ENCODE results near the gene SLC31A2. TPM values are rescaled to one million over a fixed set of nuclear protein-coding genes. Genes with fewer than 3 reads are reported as not detected.

SLC31A2 gene
- total RNA-seq, 2 donors from 2014 or later, result 1.8 to 3.1 TPM

- no peak for DNase-seq
- peaks cover 21% of the 10 kb centered on the region for H3K27me3 Mint-ChIP-seq (ENCODE audit: insufficient read depth)
- no peak overlapping the region for H3K27ac Mint-ChIP-seq
- Histone ChIP-seq H3K9ac (ENCODE audit: extremely low read depth, low read length, poor library complexity, severe bottlenecking) (no peak overlapping the region), H3K27me3 (ENCODE audit: control insufficient read depth, insufficient read depth, low read length, poor library complexity, severe bottlenecking) (peaks cover 13% of the 10 kb centered on the region), H3K27ac (ENCODE audit: low read depth, low read length) (no peak overlapping the region), H3K9me3 (ENCODE audit: control insufficient read depth, low read length) (no peaks in the 10 kb centered on the region), H3K36me3 (ENCODE audit: control insufficient read depth, insufficient read depth, low read length) (no peaks in the 10 kb centered on the region), H3K4me3 (ENCODE audit: low read length) (no peak overlapping the region), H3K4me1 (ENCODE audit: control insufficient read depth, insufficient read depth, low read length) (peaks cover 14% of the 10 kb centered on the region)
- WGBS, 2 experiments (ENCODE audit: insufficient coverage in 1 of 2, insufficient read length in 1 of 2), result 93 to 95% methylated on average over 2 to 3 of the region's 3 CpGs
- peak overlapping the region; percentile 72 for H3K4me3 Mint-ChIP-seq
- TF ChIP-seq, protein P1, sequence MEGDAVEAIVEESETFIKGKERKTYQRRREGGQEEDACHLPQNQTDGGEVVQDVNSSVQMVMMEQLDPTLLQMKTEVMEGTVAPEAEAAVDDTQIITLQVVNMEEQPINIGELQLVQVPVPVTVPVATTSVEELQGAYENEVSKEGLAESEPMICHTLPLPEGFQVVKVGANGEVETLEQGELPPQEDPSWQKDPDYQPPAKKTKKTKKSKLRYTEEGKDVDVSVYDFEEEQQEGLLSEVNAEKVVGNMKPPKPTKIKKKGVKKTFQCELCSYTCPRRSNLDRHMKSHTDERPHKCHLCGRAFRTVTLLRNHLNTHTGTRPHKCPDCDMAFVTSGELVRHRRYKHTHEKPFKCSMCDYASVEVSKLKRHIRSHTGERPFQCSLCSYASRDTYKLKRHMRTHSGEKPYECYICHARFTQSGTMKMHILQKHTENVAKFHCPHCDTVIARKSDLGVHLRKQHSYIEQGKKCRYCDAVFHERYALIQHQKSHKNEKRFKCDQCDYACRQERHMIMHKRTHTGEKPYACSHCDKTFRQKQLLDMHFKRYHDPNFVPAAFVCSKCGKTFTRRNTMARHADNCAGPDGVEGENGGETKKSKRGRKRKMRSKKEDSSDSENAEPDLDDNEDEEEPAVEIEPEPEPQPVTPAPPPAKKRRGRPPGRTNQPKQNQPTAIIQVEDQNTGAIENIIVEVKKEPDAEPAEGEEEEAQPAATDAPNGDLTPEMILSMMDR (conservative IDR thresholded peaks at IDR 0.05), result peak; percentile 25
- peaks cover 18% of the 10 kb centered on the region for H3K4me1 Mint-ChIP-seq
- no peaks in the 10 kb centered on the region for H3K36me3 Mint-ChIP-seq (ENCODE audit: low read depth)
- no peaks in the 10 kb centered on the region for H3K9me3 Mint-ChIP-seq
Observed at GRCh38 chr9:113152699-113153098, 1.9 kb downstream of the SLC31A2 start.

GRCh38 chr9:113153599-113153998, 2.8 kb downstream of the SLC31A2 start:
- Mint-ChIP-seq H3K4me1 (peaks cover 22% of the 10 kb centered on the region), H3K36me3 (ENCODE audit: low read depth) (peaks cover under 1% of the 10 kb centered on the region), H3K9me3 (no peaks in the 10 kb centered on the region), H3K27me3 (ENCODE audit: insufficient read depth) (peaks cover 19% of the 10 kb centered on the region), H3K4me3 (no peak overlapping the region), H3K27ac (no peak overlapping the region)
- Histone ChIP-seq H3K27ac (ENCODE audit: low read depth, low read length) (no peak overlapping the region), H3K4me1 (ENCODE audit: control insufficient read depth, insufficient read depth, low read length) (peaks cover 19% of the 10 kb centered on the region), H3K9ac (ENCODE audit: extremely low read depth, low read length, poor library complexity, severe bottlenecking) (no peak overlapping the region), H3K4me3 (ENCODE audit: low read length) (no peak overlapping the region), H3K27me3 (ENCODE audit: control insufficient read depth, insufficient read depth, low read length, poor library complexity, severe bottlenecking) (peaks cover 13% of the 10 kb centered on the region), H3K36me3 (ENCODE audit: control insufficient read depth, insufficient read depth, low read length) (peaks cover 3% of the 10 kb centered on the region), H3K9me3 (ENCODE audit: control insufficient read depth, low read length) (no peaks in the 10 kb centered on the region)
- DNase-seq, result no peak
- TF ChIP-seq, protein P1 (conservative IDR thresholded peaks at IDR 0.05), result no peak
- WGBS, 2 experiments (ENCODE audit: insufficient coverage in 1 of 2, insufficient read length in 1 of 2), result 91 to 98% methylated on average over 4 to 6 of the region's 6 CpGs

DNA sequence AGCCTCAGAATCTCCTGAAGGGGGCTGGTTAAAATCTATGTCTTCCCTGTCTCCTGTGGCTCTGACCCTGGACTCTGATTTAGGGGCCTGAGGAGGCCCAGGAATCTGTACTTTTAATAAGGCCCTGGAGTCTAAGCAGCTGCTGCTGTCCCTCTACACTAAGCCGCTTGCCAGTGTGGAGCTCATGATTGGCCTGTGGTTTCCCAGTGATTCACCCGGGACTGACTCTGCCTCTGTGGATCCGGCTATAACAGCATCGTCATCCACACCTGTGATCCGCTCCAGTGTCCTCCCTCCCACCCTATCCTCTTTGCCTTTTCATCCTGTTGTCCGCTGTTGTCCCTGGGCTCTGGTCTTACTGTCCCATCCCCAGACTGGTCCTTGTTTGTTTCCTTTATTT, 3.7 kb downstream of the SLC31A2 start:
- H3K36me3 Mint-ChIP-seq (ENCODE audit: low read depth), result peaks cover 4% of the 10 kb centered on the region
- TF ChIP-seq, protein P1 (conservative IDR thresholded peaks at IDR 0.05), result no peak
- H3K27me3 Mint-ChIP-seq (ENCODE audit: insufficient read depth), result peaks cover 18% of the 10 kb centered on the region
- Histone ChIP-seq H3K4me1 (ENCODE audit: control insufficient read depth, insufficient read depth, low read length) (peaks cover 19% of the 10 kb centered on the region), H3K4me3 (ENCODE audit: low read length) (no peak overlapping the region), H3K36me3 (ENCODE audit: control insufficient read depth, insufficient read depth, low read length) (peaks cover 6% of the 10 kb centered on the region), H3K9me3 (ENCODE audit: control insufficient read depth, low read length) (no peaks in the 10 kb centered on the region), H3K9ac (ENCODE audit: extremely low read depth, low read length, poor library complexity, severe bottlenecking) (no peak overlapping the region), H3K27ac (ENCODE audit: low read depth, low read length) (no peak overlapping the region), H3K27me3 (ENCODE audit: control insufficient read depth, insufficient read depth, low read length, poor library complexity, severe bottlenecking) (peaks cover 13% of the 10 kb centered on the region)
- no peak for DNase-seq
- H3K9me3 Mint-ChIP-seq, result no peaks in the 10 kb centered on the region
- peaks cover 22% of the 10 kb centered on the region for H3K4me1 Mint-ChIP-seq
- H3K27ac Mint-ChIP-seq, result no peak overlapping the region
- WGBS, 2 experiments (ENCODE audit: insufficient coverage in 1 of 2, insufficient read length in 1 of 2), result 88 to 93% methylated on average over 6 of the region's 6 CpGs
- no peak overlapping the region for H3K4me3 Mint-ChIP-seq

All from endodermal cell (in vitro differentiated cells).